Endothelial cell of umbilical vein (primary cell): ENCODE results near the gene SMIM11. TPM values are rescaled to one million over a fixed set of nuclear protein-coding genes. Genes with fewer than 3 reads are reported as not detected.

ENCODE experiments used
- BruUV-seq: library from RNA; stranded (reverse); fragments of 400-500 nt; replicated peaks from 2 replicates; lab custom pipeline; 2021; lab: Mats Ljungman, UMichigan
- CTCF ChIA-PET: fragments of 300-600, 350-600 bp; sonication (Branson Sonifier 250); formaldehyde crosslinking; loops from one replicate; lab custom pipeline; 2021; ENCODE audit warnings: antibody characterized with exemption, inconsistent platforms; lab: Charles Lee
- POLR2A ChIA-PET: fragments of 300-600, 350-600 bp; sonication (Branson Sonifier 250); formaldehyde crosslinking; loops from one replicate; lab custom pipeline; 2021; ENCODE audit warnings: antibody characterized with exemption, inconsistent platforms; lab: Charles Lee
- DNase-seq: peaks from one replicate; pipeline ENCODE4 v3.0.0-alpha.2; 2011; ENCODE audit warnings: low read depth, low spot score
- FAIRE-seq: peaks from 2 replicates; lab custom pipeline; 2011; peaks lifted over from hg19 to GRCh38; lab: Jason Lieb, UNC
- H2AFZ ChIP-seq: 2 replicates; pipeline ENCODE4 v1.6.0; 2012; ENCODE audit warnings: low read depth, low read length, control low read depth, inconsistent platforms
- H3K27ac ChIP-seq: 2 replicates; pipeline ENCODE4 v1.5.1; 2011; ENCODE audit warnings: low read depth, mild to moderate bottlenecking, control low read depth, low read length, moderate library complexity; ENCODE audit not compliant: insufficient read depth
- H3K27me3 ChIP-seq, 2 experiments: 2 replicates each; pipeline versions ENCODE4 v1.6.0 to v1.6.1; 2011; ENCODE audit warnings: low read length in 2 of 2, mixed read lengths in 1 of 2; ENCODE audit not compliant: control insufficient read depth in 2 of 2, insufficient read depth in 2 of 2
- H3K36me3 ChIP-seq, 2 experiments: 2 replicates in 1 of 2; 3 replicates in 1 of 2; pipeline ENCODE4 v1.5.1; 2011; ENCODE audit warnings: low read length in 2 of 2, mild to moderate bottlenecking in 1 of 2, moderate library complexity in 1 of 2; ENCODE audit not compliant: control insufficient read depth in 2 of 2, insufficient read depth in 2 of 2; ENCODE audit errors: extremely low read depth in 1 of 2
- H3K4me1 ChIP-seq: 3 replicates; pipeline ENCODE4 v1.5.1; 2011; ENCODE audit warnings: mild to moderate bottlenecking, low read length; ENCODE audit not compliant: control insufficient read depth, insufficient read depth; ENCODE audit errors: extremely low read depth
- H3K4me2 ChIP-seq: 2 replicates; pipeline ENCODE4 v1.6.1; 2011; ENCODE audit warnings: low read length, control low read depth, mixed read lengths; ENCODE audit not compliant: insufficient read depth
- H3K4me3 ChIP-seq, 3 experiments: fragments of 200-600 bp in 1 of 3; sonication (generic), shearing (Covaris generic) in 1 of 3; replicated peaks in 1 of 3; 2 replicates each; pipeline ENCODE4 v1.5.1; 2011 to 2016; ENCODE audit warnings: control low read depth in 3 of 3, low read length in 3 of 3, mild to moderate bottlenecking in 2 of 3, inconsistent platforms in 1 of 3, low read depth in 1 of 3, moderate library complexity in 1 of 3; ENCODE audit not compliant: insufficient read depth in 1 of 3
- H3K79me2 ChIP-seq: 2 replicates; pipeline ENCODE4 v1.6.0; 2012; ENCODE audit warnings: low read length, inconsistent platforms; ENCODE audit not compliant: control insufficient read depth, insufficient read depth
- H3K9ac ChIP-seq: replicated peaks from 2 replicates; pipeline ENCODE3; 2011; ENCODE audit warnings: low read length, control low read depth; ENCODE audit not compliant: insufficient read depth; ENCODE audit errors: extremely low read depth
- H3K9me1 ChIP-seq: replicated peaks from 3 replicates; pipeline ENCODE4 v1.6.0; 2011; ENCODE audit warnings: mild to moderate bottlenecking, low read length; ENCODE audit not compliant: control insufficient read depth, insufficient read depth; ENCODE audit errors: extremely low read depth
- H3K9me3 ChIP-seq: replicated peaks from 2 replicates; pipeline ENCODE4 v1.5.1; 2012; ENCODE audit warnings: low read length, inconsistent platforms; ENCODE audit not compliant: control insufficient read depth, insufficient read depth
- H4K20me1 ChIP-seq: replicated peaks from 2 replicates; pipeline ENCODE3; 2011; ENCODE audit warnings: mild to moderate bottlenecking, low read length; ENCODE audit not compliant: control insufficient read depth, insufficient read depth; ENCODE audit errors: extremely low read depth
- CTCF ChIP-seq, 2 donors: IDR thresholded peaks; 1 replicate in 1 of 2; 2 replicates in 1 of 2; pipeline ENCODE4 v1.5.1; 2011; ENCODE audit warnings: low read length in 2 of 2, mild to moderate bottlenecking in 2 of 2, moderate library complexity in 2 of 2, control low read depth in 1 of 2, inconsistent platforms in 1 of 2, low read depth in 1 of 2; ENCODE audit not compliant: insufficient read depth in 1 of 2; ENCODE audit errors: extremely low read depth in 1 of 2
- EZH2 ChIP-seq: IDR thresholded peaks from 2 replicates; pipeline ENCODE4 v1.6.1; 2012; ENCODE audit warnings: borderline replicate concordance, low read depth, mild to moderate bottlenecking, moderate library complexity, low read length, inconsistent platforms; ENCODE audit not compliant: severe bottlenecking
- FOS ChIP-seq: IDR thresholded peaks from 2 replicates; pipeline ENCODE4 v1.6.1; 2011; ENCODE audit warnings: mild to moderate bottlenecking, low read length, moderate library complexity, borderline replicate concordance; ENCODE audit not compliant: insufficient read depth
- GATA2 ChIP-seq: IDR thresholded peaks from 2 replicates; pipeline ENCODE4 v1.7.0; 2011; ENCODE audit warnings: low read depth, mild to moderate bottlenecking, moderate library complexity, mixed read lengths, low read length; ENCODE audit not compliant: insufficient read length, insufficient read depth
- JUN ChIP-seq: IDR thresholded peaks from 2 replicates; pipeline ENCODE4 v1.6.1; 2011; ENCODE audit warnings: borderline replicate concordance, low read depth; ENCODE audit not compliant: insufficient read length, insufficient read depth
- MAX ChIP-seq: IDR thresholded peaks from 2 replicates; pipeline ENCODE4 v1.6.1; 2011; ENCODE audit not compliant: insufficient read depth, insufficient read length
- MYC ChIP-seq: IDR thresholded peaks from one replicate; pipeline ENCODE4 v1.6.1; 2011; ENCODE audit warnings: mild to moderate bottlenecking, low read depth, low read length
- POLR2A ChIP-seq: IDR thresholded peaks from 2 replicates; pipeline ENCODE4 v1.6.1; 2012; ENCODE audit warnings: low read depth, mild to moderate bottlenecking, control low read depth, low read length
- POLR2AphosphoS5 ChIP-seq: IDR thresholded peaks from 2 replicates; pipeline ENCODE4 v1.6.1; 2012; ENCODE audit warnings: low read depth, mild to moderate bottlenecking, control low read depth, low read length, moderate library complexity; ENCODE audit not compliant: insufficient read depth
- dilution Hi-C: fragments of 300-500 bp; cut with MboI; formaldehyde crosslinking; loops from one replicate; pipeline ENCODE4 v1.15.0; 2019; ENCODE audit warnings: low sequenced_read_pairs; ENCODE audit not compliant: extremely low pct_ligation_motif_present
- intact Hi-C: fragments of 100-400 bp; cut with micrococcal nuclease; formaldehyde crosslinking; loops from one replicate; pipeline ENCODE4 v1.10.0; 2022
- polyA plus RNA-seq, 4 experiments: library from polyadenylated mRNA; depleted of rRNA in 3 of 4; stranded (reverse) in 3 of 4; unstranded in 1 of 4; fragments of >200 nt; gene quantifications; 2 replicates each; pipeline versions ENCODE4 v1.2.1 to v1.2.3, GENCODE V29; 2011 to 2012; ENCODE audit warnings: missing spikeins in 1 of 4
- total RNA-seq: library from RNA; stranded (reverse); gene quantifications from 2 replicates; pipeline ENCODE4 v1.2.3, GENCODE V29; 2021

SMIM11 gene
- total and polyA plus RNA-seq, 2 donors (not counting 3 experiments of a cell fraction or from before 2014, with no cell fraction given) = 1.4 to 1.5 TPM

GRCh38 chr21:34355570-34355969 lies 19.7 kb upstream of the SMIM11 start:
- intact Hi-C loops = no loop called here
- dilution Hi-C loops = no loop called here
- Histone ChIP-seq H3K4me3 (no peak overlapping the region), H3K27ac (no peak overlapping the region), H3K4me1 (no peaks in the 10 kb centered on the region), H3K9ac (no peak overlapping the region), H3K9me1 (no peaks in the 10 kb centered on the region), H3K9me3 (no peaks in the 10 kb centered on the region), H3K4me2 (no peak overlapping the region), H3K79me2 (no peaks in the 10 kb centered on the region), H3K36me3 (no peaks in the 10 kb centered on the region), H3K27me3 (peaks cover 11 to 27% of the 10 kb centered on the region in 2 experiments), H2AFZ (no peak overlapping the region), H4K20me1 (no peaks in the 10 kb centered on the region)
- ChIA-PET POLR2A (no interaction called here), CTCF (interaction anchor here (1.2 to 22.9 kb wide), 5 partner anchors 8 to 434 kb away, joined by 3 to 867 read pairs (median 10); no protein-coding TSS in a partner anchor)
- DNase-seq (no peak), FAIRE-seq (no peak)
- BruUV-seq = no TSS peak
- TF ChIP-seq CTCF (IDR thresholded peaks at IDR 0.05; ENCODE audit: extremely low read depth in 1 of 2, insufficient read depth in 1 of 2, low read depth in 1 of 2, low read length in 2 of 2) = no peak
- no peak for TF ChIP-seq POLR2AphosphoS5
- TF ChIP-seq FOS = no peak
- TF ChIP-seq JUN = no peak
- TF ChIP-seq EZH2 = no peak
- TF ChIP-seq POLR2A = no peak
- TF ChIP-seq MAX = no peak
- TF ChIP-seq MYC = no peak
- no peak for TF ChIP-seq GATA2
